ENCODE data around the gene TWIST1.

Gene TWIST1

GRCh38 chr7:19113002-19113350 lies 4.5 kb downstream of the TWIST1 start:
- no peak for DNase-seq (ENCODE audit: low spot score)

- no peak for DNase-seq (ENCODE audit: low spot score)
These were observed 5.0 kb downstream of the TWIST1 start for GRCh38 chr7:19112274-19113001.

GRCh38 chr7:19111474-19112273 lies 5.8 kb downstream of the TWIST1 start:
- DNase-seq (ENCODE audit: low spot score), result no peak

- DNase-seq (ENCODE audit: low spot score), result no peak
These were observed 6.7 kb downstream of the TWIST1 start for GRCh38 chr7:19110776-19111175.

GRCh38 chr7:19110026-19110730 lies 7.3 kb downstream of the TWIST1 start:
- no peak for DNase-seq (ENCODE audit: low spot score)

GRCh38 chr7:19109000-19109946 lies 8.2 kb downstream of the TWIST1 start:
- no peak for DNase-seq (ENCODE audit: low spot score)

- DNase-seq (ENCODE audit: low spot score), result no peak
These were observed 9.9 kb downstream of the TWIST1 start for GRCh38 chr7:19107356-19108146.

- no peak for DNase-seq (ENCODE audit: low spot score)
These were observed 10.4 kb downstream of the TWIST1 start for GRCh38 chr7:19107081-19107355.

- DNase-seq (ENCODE audit: low spot score), result no peak
These were observed 11.0 kb downstream of the TWIST1 start for GRCh38 chr7:19106241-19107080.

GRCh38 chr7:19105546-19105945 lies 11.9 kb downstream of the TWIST1 start:
- DNase-seq (ENCODE audit: low spot score), result no peak

GRCh38 chr7:19104811-19105210 lies 12.6 kb downstream of the TWIST1 start:
- no peak for DNase-seq (ENCODE audit: low spot score)

GRCh38 chr7:19102884-19103283 lies 14.6 kb downstream of the TWIST1 start:
- DNase-seq (ENCODE audit: low spot score), result no peak

GRCh38 chr7:19101909-19102308 lies 15.5 kb downstream of the TWIST1 start:
- DNase-seq (ENCODE audit: low spot score), result no peak

GRCh38 chr7:19101472-19101871 lies 16.0 kb downstream of the TWIST1 start:
- DNase-seq (ENCODE audit: low spot score), result no peak

- no peak for DNase-seq (ENCODE audit: low spot score)
These were observed 17.5 kb downstream of the TWIST1 start for GRCh38 chr7:19099924-19100323.

GRCh38 chr7:19099194-19099593 lies 18.2 kb downstream of the TWIST1 start:
- DNase-seq (ENCODE audit: low spot score), result no peak

GRCh38 chr7:19098510-19098909 lies 18.9 kb downstream of the TWIST1 start:
- DNase-seq (ENCODE audit: low spot score), result no peak

GRCh38 chr7:19097165-19098055 lies 20.0 kb downstream of the TWIST1 start:
- DNase-seq (ENCODE audit: low spot score), result no peak

GRCh38 chr7:19095353-19095860 lies 22.0 kb downstream of the TWIST1 start:
- DNase-seq (ENCODE audit: low spot score), result no peak
